Hepatocyte (in vitro differentiated cells): ENCODE results near the gene FGF12. TPM values are rescaled to one million over a fixed set of nuclear protein-coding genes. Genes with fewer than 3 reads are reported as not detected.

Experiments
- DNase-seq: peaks from one replicate; pipeline ENCODE4 v3.0.0-alpha.2; 2016; ENCODE audit warnings: low spot score
- H2AFZ ChIP-seq: fragments of 200-600 bp; sonication (generic); 2 replicates; pipeline ENCODE4 v1.6.0; 2016; ENCODE audit warnings: antibody characterized with exemption, mild to moderate bottlenecking
- H3K27ac ChIP-seq: fragments of 200-600 bp; sonication (generic); 2 replicates; pipeline ENCODE4 v1.5.1; 2016; ENCODE audit warnings: mild to moderate bottlenecking
- H3K27me3 ChIP-seq: fragments of 200-600 bp; sonication (generic); 2 replicates; pipeline ENCODE4 v1.6.1; 2016
- H3K36me3 ChIP-seq: fragments of 200-600 bp; sonication (generic); replicated peaks from 2 replicates; pipeline ENCODE4 v1.5.1; 2016; ENCODE audit warnings: low read depth; ENCODE audit not compliant: insufficient read depth
- H3K4me1 ChIP-seq: fragments of 200-600 bp; sonication (generic); 2 replicates; pipeline ENCODE4 v1.5.1; 2016; ENCODE audit warnings: mild to moderate bottlenecking, moderate library complexity; ENCODE audit not compliant: insufficient read depth
- H3K4me2 ChIP-seq: fragments of 200-600 bp; sonication (generic); 2 replicates; pipeline ENCODE4 v1.6.0; 2016
- H3K4me3 ChIP-seq: fragments of 200-600 bp; sonication (generic); 2 replicates; pipeline ENCODE4 v1.5.1; 2016; ENCODE audit warnings: mild to moderate bottlenecking
- H3K79me2 ChIP-seq: fragments of 200-600 bp; sonication (generic); 2 replicates; pipeline ENCODE4 v1.6.0; 2017; ENCODE audit warnings: mild to moderate bottlenecking
- H3K9me2 ChIP-seq: fragments of 200-600 bp; sonication (generic); replicated peaks from 2 replicates; pipeline ENCODE4 v1.6.0; 2017; ENCODE audit warnings: mild to moderate bottlenecking; ENCODE audit not compliant: insufficient read depth
- H3K9me3 ChIP-seq: fragments of 200-600 bp; sonication (generic); 2 replicates; pipeline ENCODE4 v1.5.1; 2016; ENCODE audit warnings: low read depth, mild to moderate bottlenecking
- H4K20me1 ChIP-seq: fragments of 200-600 bp; sonication (generic); 2 replicates; pipeline ENCODE4 v1.6.0; 2016; ENCODE audit warnings: mild to moderate bottlenecking; ENCODE audit not compliant: insufficient read depth, poor library complexity, severe bottlenecking
- CTCF ChIP-seq: fragments of 200-600 bp; sonication (generic); IDR thresholded peaks from 2 replicates; pipeline ENCODE4 v1.5.1; 2016; ENCODE audit warnings: antibody characterized with exemption, mild to moderate bottlenecking; ENCODE audit not compliant: poor library complexity
- EZH2 ChIP-seq: fragments of 200-600 bp; sonication (generic); IDR thresholded peaks from 2 replicates; pipeline ENCODE4 v1.6.1; 2016; ENCODE audit warnings: antibody characterized with exemption, mild to moderate bottlenecking, borderline replicate concordance
- EZH2phosphoT487 ChIP-seq: fragments of 200-600 bp; sonication (generic); IDR thresholded peaks from one replicate; pipeline ENCODE4 v1.6.1; 2018; ENCODE audit warnings: antibody characterized with exemption, mild to moderate bottlenecking, low read depth, moderate library complexity; ENCODE audit not compliant: unreplicated experiment, severe bottlenecking
- WGBS: methylation state at CpG from one replicate; pipeline ENCODE4 v1.1.6; 2016; ENCODE audit warnings: low lambda C conversion rate; ENCODE audit errors: missing lambda C conversion rate; 5-methylcytosine and 5-hydroxymethylcytosine counted together
- polyA plus RNA-seq: library from polyadenylated mRNA; unstranded; fragments of >200 nt; fragmentation: Nextera tagmentation; extraction: Ambion mirVana; gene quantifications from 2 replicates; pipeline ENCODE4 v1.2.1, GENCODE V29; 2016
- total RNA-seq: library from RNA; depleted of rRNA; stranded (reverse); fragments of >200 nt; gene quantifications from 2 replicates; pipeline ENCODE4 v1.2.3, GENCODE V29; 2014

FGF12 gene
- total and polyA plus RNA-seq, 2 experiments from 2014 or later: 2.1 TPM

GRCh38 chr3:192366916-192367315, 360.4 kb downstream of the FGF12 start:
- no peak for DNase-seq
- Histone ChIP-seq H3K36me3 (no peaks in the 10 kb centered on the region), H3K9me3 (no peaks in the 10 kb centered on the region), H3K4me2 (no peak overlapping the region), H3K27ac (no peak overlapping the region), H4K20me1 (no peaks in the 10 kb centered on the region), H3K4me1 (no peaks in the 10 kb centered on the region), H3K79me2 (no peaks in the 10 kb centered on the region), H3K27me3 (no peaks in the 10 kb centered on the region), H3K9me2 (no peaks in the 10 kb centered on the region), H2AFZ (no peak overlapping the region), H3K4me3 (no peak overlapping the region)
- WGBS: 45% methylated on average over 6 of the region's 6 CpGs
- TF ChIP-seq EZH2phosphoT487: no peak
- TF ChIP-seq CTCF: no peak
- TF ChIP-seq EZH2: no peak

GRCh38 chr3:192365571-192365970, 361.8 kb downstream of the FGF12 start:
- DNase-seq: no peak
- no peak overlapping the region for H2AFZ ChIP-seq
- no peak overlapping the region for H3K4me3 ChIP-seq
- no peak for TF ChIP-seq CTCF
- no peak for TF ChIP-seq EZH2phosphoT487
- no peak for TF ChIP-seq EZH2
- no peaks in the 10 kb centered on the region for H4K20me1 ChIP-seq
- no peaks in the 10 kb centered on the region for H3K79me2 ChIP-seq
- H3K4me2 ChIP-seq: no peak overlapping the region
- no peaks in the 10 kb centered on the region for H3K27me3 ChIP-seq
- no peaks in the 10 kb centered on the region for H3K9me3 ChIP-seq
- H3K4me1 ChIP-seq: no peaks in the 10 kb centered on the region
- H3K36me3 ChIP-seq: no peaks in the 10 kb centered on the region
- H3K9me2 ChIP-seq: no peaks in the 10 kb centered on the region
- no peak overlapping the region for H3K27ac ChIP-seq
- 72% methylated on average over 7 of the region's 7 CpGs for WGBS

GRCh38 chr3:192364316-192364715, 363.0 kb downstream of the FGF12 start:
- Histone ChIP-seq H3K79me2 (no peaks in the 10 kb centered on the region), H2AFZ (no peak overlapping the region), H3K36me3 (no peaks in the 10 kb centered on the region), H3K4me3 (no peak overlapping the region), H3K9me3 (no peaks in the 10 kb centered on the region), H3K9me2 (no peaks in the 10 kb centered on the region), H3K27ac (no peak overlapping the region), H4K20me1 (no peaks in the 10 kb centered on the region), H3K27me3 (no peaks in the 10 kb centered on the region), H3K4me2 (no peak overlapping the region), H3K4me1 (no peaks in the 10 kb centered on the region)
- DNase-seq: no peak
- 42% methylated on average over 1 of the region's 1 CpG for WGBS
- no peak for TF ChIP-seq EZH2
- TF ChIP-seq EZH2phosphoT487: no peak
- no peak for TF ChIP-seq CTCF

GRCh38 chr3:192354687-192355086, 372.7 kb downstream of the FGF12 start:
- WGBS: 58% methylated on average over 7 of the region's 7 CpGs
- Histone ChIP-seq H3K4me3 (no peak overlapping the region), H3K9me2 (no peaks in the 10 kb centered on the region), H3K36me3 (no peaks in the 10 kb centered on the region), H3K27me3 (no peaks in the 10 kb centered on the region), H3K4me1 (no peaks in the 10 kb centered on the region), H3K79me2 (no peaks in the 10 kb centered on the region), H4K20me1 (no peaks in the 10 kb centered on the region), H2AFZ (no peak overlapping the region), H3K9me3 (no peaks in the 10 kb centered on the region), H3K4me2 (no peak overlapping the region), H3K27ac (no peak overlapping the region)
- DNase-seq: no peak
- no peak for TF ChIP-seq EZH2
- no peak for TF ChIP-seq EZH2phosphoT487
- no peak for TF ChIP-seq CTCF
